Memory B cell (primary cell): ENCODE data around the gene TMIE.
A peak's percentile ranks its signal among the peaks of the same experiment; 100 is the strongest.

ENCODE experiments used
- ATAC-seq: fragments of 150-1000 bp; cut with Tn5 transposase; 2 replicates; pipeline ENCODE4 v1.10.0; 2021; ENCODE audit warnings: low read depth, mild to moderate bottlenecking, moderate library complexity
- DNase-seq, 2 donors: peaks; one replicate each; pipeline ENCODE4 v3.0.0; 2022; ENCODE audit warnings: low spot score in 2 of 2
- H3K27ac Mint-ChIP-seq: one replicate; pipeline ENCODE4 v1.8.0; 2022; ENCODE audit warnings: mild to moderate bottlenecking, moderate library complexity, mixed read lengths
- H3K27me3 Mint-ChIP-seq: one replicate; pipeline ENCODE4 v1.8.0; 2022; ENCODE audit warnings: mixed read lengths
- H3K36me3 Mint-ChIP-seq: one replicate; pipeline ENCODE4 v1.8.0; 2022; ENCODE audit warnings: mild to moderate bottlenecking, mixed read lengths
- H3K4me1 Mint-ChIP-seq: one replicate; pipeline ENCODE4 v1.8.0; 2022; ENCODE audit warnings: mixed read lengths
- H3K4me3 Mint-ChIP-seq: one replicate; pipeline ENCODE4 v1.8.0; 2022; ENCODE audit warnings: mild to moderate bottlenecking, moderate library complexity, mixed read lengths
- H3K9me3 Mint-ChIP-seq: one replicate; pipeline ENCODE4 v1.8.0; 2022; ENCODE audit warnings: mixed read lengths

TMIE gene

DNA sequence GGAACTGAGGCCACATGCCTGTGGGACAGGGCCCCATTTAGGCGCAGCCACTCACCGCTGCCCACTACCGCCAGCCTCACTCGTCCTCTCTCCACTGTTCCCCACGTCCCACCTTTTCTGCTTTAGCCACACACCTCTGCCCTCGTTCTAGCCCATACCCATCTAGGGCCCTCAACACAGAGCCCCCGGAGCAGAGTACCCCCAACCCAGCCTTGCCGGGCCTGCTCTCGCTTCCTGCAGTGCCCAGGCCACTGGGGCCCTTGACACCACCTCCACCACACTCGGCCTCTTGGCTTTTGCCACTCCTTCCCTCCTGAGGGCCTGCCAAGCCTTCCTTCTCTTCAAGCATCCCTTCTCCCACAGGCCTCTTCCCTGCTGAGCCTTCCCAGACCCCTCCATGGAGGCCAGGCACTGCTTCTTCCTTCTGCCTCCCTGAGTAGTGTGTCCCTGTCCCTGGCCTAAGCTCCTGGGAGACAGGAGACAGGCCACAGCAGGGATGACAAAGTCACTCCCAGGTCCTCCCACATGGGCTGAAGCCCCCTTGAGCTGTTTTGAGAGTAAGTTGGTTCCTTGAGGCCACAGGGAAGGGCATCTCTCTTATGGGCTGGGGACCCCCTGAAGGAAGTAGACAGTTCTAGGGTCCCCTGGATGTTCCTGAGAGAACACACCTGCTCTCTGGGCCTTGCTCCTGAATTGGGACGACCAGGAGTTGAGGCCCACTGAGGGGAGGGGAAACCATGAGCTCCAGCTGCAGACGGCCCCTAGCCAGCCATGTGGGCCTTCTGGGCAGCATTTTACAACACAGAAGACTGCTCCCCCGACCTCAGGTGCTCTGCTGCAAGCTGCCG, 12.1 kb downstream of the TMIE start:
- no peak for DNase-seq
- Mint-ChIP-seq H3K4me3 (no peak overlapping the region), H3K9me3 (no peaks in the 10 kb centered on the region), H3K36me3 (no peaks in the 10 kb centered on the region), H3K4me1 (peaks cover 2% of the 10 kb centered on the region), H3K27ac (no peak overlapping the region), H3K27me3 (peaks cover 12% of the 10 kb centered on the region)
- no peak for ATAC-seq

DNA sequence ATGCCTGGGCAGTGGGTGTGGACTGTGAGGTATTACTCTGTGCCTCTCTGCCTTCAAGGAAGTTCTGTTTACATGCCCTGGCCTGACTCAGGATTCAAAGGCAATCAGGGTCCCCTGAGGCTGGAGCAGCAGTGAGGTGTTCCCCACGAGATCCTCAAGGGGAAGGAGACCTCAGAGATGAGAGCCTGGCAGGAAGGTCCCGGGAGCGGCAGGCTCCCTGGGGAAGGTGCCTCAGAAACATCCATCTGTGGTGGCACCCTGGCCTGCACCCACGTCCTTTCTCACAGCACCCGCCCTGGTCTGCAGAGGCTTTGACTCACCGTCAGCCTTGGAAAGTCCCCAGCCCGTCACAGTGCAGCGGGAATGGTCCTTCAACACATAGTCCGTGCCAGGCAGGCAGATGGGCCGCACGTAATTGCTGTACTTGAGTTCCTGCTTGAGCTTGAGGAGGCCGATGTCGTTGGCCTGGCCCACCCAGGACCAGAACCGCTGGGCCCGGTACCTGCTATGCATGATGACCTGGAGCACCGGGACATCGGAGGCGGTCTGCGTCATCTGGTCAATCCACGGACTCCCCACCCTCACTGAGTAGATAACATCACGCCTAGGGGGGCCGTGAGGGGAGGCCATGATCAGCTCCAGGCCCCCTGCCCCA, 12.8 kb downstream of the TMIE start:
- H3K27me3 Mint-ChIP-seq, result peaks cover 15% of the 10 kb centered on the region
- DNase-seq (peak in 1 of 2 donors; percentile 8), ATAC-seq (peak; percentile 62)
- H3K9me3 Mint-ChIP-seq, result no peaks in the 10 kb centered on the region
- no peaks in the 10 kb centered on the region for H3K36me3 Mint-ChIP-seq
- no peak overlapping the region for H3K27ac Mint-ChIP-seq
- peaks cover 2% of the 10 kb centered on the region for H3K4me1 Mint-ChIP-seq
- H3K4me3 Mint-ChIP-seq, result no peak overlapping the region

DNA sequence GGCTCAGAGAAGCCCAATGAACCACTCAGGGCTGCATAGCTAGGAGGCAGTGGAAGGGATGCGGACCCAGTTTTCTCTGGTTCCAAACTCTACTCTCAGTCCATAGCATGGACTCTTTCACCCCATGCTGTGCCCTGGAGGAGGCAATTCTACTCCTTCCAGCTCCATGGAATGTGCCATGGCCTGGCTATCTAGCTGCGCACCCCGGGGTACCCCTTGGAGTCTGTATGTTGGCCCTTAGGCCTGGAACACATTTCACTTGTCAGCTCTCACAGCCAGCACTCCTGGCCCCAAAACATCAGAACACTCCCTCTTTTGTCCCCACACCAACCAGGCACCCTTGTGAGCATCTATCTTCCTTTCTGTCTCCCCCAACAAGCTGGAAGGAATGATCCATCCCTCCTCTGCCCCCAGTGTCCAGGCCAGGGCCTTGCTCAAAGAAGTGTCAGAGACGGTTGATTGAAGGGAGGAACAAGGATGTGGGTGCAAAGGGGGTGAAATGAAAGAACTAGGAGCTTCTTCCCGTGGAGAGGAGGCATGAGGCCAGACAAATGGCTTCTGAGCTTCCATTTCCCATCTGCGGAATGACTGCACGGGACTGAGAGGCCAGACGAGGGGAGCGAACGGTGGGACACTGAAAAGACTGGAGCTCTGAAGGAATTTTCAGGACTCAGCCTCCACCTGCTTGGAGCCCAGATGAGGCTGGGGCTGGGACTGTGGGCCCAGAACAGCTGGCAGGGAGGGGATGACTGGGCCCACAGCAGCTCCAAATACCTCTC, 13.7 kb downstream of the TMIE start:
- Mint-ChIP-seq H3K27ac (no peak overlapping the region), H3K4me1 (peaks cover 2% of the 10 kb centered on the region)
- ATAC-seq, result no peak

DNA sequence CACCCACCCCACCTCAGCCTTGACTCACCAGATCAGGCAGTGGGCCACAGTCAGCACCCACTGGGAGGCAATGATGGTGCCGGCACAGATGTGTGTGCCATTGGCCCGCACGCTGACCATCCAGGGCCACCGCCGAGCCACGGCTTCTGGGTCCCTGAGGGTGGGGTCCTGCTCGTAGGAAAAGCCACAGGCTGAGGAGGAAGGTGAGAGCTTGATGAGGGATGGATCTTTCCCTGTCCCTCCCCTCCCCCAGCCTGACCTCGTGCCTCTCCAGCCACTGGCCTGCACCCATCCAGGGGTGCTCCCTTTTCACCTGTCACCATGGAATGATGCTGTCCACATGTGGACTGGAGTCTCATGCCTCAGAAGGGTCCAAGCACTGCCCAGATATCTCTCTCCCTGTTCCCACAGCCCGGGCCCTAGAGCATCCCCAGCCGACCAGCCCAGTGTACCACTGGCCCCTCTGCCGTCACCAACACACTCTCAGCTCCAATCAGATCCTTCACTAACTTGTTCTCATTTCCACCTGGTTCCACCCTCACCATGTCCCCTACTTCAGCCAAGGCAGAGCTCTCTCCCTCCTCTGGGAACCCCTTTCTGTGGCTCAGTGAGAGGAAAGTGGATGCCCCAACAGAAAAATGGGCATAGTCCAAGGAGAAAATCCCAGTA, 14.4 kb downstream of the TMIE start:
- Mint-ChIP-seq H3K4me3 (no peak overlapping the region), H3K36me3 (no peaks in the 10 kb centered on the region), H3K9me3 (no peaks in the 10 kb centered on the region), H3K4me1 (peaks cover 2% of the 10 kb centered on the region), H3K27ac (no peak overlapping the region), H3K27me3 (peaks cover 18% of the 10 kb centered on the region)
- no peak for ATAC-seq
- DNase-seq, result peak in 1 of 2 donors; percentile 7

More for the DNA sequence above, 13.7 kb downstream of the TMIE start:
- Mint-ChIP-seq H3K4me3 (no peak overlapping the region), H3K27me3 (peaks cover 18% of the 10 kb centered on the region), H3K36me3 (no peaks in the 10 kb centered on the region), H3K9me3 (no peaks in the 10 kb centered on the region)
- DNase-seq, result peak in 1 of 2 donors; percentile 8

DNA sequence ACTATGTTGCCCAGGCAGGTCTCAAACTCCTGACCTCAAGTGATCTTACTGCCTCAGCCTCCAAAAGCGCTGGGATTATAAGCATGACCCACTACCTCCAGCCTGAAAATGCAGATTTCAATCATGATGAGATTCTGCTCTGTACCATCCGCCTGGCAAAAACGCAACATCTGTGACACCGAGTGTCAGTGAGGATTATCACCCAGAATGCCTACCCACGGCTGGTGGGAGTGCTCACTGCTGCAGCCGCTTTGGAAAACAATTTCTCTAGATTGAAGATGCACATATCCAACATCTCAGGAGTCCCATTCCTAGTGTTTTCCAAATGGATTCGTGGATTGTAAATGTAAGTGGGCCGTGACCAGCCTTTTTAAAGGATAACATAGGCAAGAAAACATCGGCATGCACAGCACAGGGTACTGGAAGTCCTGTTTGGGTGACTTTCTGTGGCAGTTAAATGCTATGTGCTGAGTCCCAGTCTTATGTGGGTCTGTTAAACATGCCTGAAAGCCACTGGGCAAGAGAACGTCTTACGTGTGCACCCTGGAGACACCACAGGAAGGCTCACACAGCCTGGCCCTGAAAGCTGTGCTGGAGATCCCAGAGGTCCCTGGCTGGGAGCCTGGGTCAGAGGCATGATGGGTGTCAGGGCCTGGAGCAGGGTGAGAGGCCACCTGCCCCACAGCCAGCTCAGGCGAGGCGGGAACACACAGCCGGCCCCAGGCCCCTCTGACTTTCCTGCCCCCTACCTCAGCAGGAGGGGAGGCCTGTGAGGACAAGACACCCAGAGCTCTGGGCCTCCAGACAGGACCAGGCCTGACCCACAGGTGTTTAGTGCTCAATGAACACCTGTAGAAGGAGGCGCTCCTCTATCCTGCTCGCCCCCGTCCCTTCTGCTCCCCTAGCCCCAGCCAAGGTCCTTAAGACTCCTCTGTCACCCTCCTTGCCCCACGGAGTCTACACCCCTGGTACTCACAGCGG, 15.6 kb downstream of the TMIE start:
- H3K36me3 Mint-ChIP-seq, result no peaks in the 10 kb centered on the region
- peaks cover 22% of the 10 kb centered on the region for H3K27me3 Mint-ChIP-seq
- peak in 1 of 2 donors; percentile 8 for DNase-seq
- H3K27ac Mint-ChIP-seq, result no peak overlapping the region
- no peak for ATAC-seq
- no peaks in the 10 kb centered on the region for H3K9me3 Mint-ChIP-seq
- no peak overlapping the region for H3K4me3 Mint-ChIP-seq
- H3K4me1 Mint-ChIP-seq, result no peaks in the 10 kb centered on the region

DNA sequence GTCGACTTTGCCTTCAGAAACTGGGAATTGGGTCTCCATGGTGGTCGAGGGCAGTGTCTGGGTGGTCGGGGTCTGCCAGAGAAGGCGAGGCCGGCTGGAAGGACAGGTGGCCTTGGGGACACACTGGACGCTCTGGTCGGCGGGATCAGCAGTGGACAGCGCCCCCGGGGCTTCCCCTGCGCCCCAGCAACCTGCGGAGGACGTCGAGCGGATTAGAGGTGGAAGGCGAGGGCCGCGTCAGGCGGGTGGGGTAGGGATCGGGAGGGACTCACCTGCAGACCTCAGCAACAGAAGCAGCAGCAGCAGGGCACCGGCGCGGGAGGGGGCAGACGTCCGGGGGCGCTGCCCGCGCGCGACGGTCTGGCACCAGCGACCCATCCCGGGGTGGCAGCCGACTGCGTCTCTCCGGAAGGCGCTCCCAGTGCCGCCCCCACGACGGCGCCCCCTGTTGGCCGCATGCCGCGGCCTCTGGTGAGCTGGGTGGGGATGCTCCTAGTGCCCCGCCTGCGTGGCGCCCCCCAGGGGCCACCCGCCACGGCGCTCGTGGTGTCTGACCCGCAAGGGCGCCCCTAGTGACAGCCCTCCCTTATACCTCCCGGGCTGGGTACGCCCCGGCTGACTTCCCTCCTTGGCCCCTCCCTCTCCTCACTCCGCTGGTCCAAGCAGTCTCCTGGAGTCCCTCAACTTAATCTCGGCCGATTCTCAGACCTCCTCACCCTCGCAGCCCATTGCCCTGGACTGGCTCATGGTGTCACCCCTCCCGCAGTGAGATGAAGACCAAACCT, 16.4 kb downstream of the TMIE start, which contains the start of gene PRSS50:
TSS of gene PRSS50 (minus strand) at position 423 of the 785 bp plus-strand sequence. CDS start at position 378, 45 bp downstream.
- Mint-ChIP-seq H3K4me1 (no peaks in the 10 kb centered on the region), H3K9me3 (no peaks in the 10 kb centered on the region), H3K36me3 (no peaks in the 10 kb centered on the region), H3K4me3 (no peak within 1 kb of the TSS), H3K27me3 (peaks cover 22% of the 10 kb centered on the region), H3K27ac (no peak within 1 kb of the TSS)
- DNase-seq (peak in 1 of 2 donors; percentile 13), ATAC-seq (peak; percentile 52)

DNA sequence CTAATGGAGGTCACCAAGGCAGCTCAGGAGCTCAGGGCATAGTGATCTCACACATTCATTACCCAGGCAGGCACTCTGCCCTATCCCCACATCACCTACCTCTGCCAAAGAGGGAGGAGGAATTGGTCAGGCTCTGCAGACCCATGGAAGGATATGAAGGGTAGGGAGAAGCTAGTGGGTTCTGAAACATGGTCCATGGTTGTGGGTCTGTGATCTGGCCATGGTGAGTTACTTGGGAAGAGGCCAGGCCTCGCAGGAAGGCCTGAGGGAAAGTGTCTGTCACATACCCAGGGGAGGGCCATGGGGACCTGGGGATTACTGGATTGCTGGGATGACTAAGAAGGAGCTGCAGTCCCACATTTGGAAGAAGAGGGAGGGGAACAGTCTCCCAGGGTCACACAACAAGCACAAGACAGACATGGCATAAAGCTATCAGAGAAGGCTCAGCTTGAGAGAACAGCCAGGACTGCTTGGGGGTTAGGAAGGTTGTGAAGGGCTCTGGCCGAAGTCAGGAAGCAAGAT, 17.9 kb downstream of the TMIE start:
- DNase-seq (no peak), ATAC-seq (no peak)
- no peaks in the 10 kb centered on the region for H3K4me1 Mint-ChIP-seq
- no peak overlapping the region for H3K4me3 Mint-ChIP-seq
- H3K27ac Mint-ChIP-seq, result no peak overlapping the region
- no peaks in the 10 kb centered on the region for H3K9me3 Mint-ChIP-seq
- H3K36me3 Mint-ChIP-seq, result no peaks in the 10 kb centered on the region
- peaks cover 14% of the 10 kb centered on the region for H3K27me3 Mint-ChIP-seq

DNA sequence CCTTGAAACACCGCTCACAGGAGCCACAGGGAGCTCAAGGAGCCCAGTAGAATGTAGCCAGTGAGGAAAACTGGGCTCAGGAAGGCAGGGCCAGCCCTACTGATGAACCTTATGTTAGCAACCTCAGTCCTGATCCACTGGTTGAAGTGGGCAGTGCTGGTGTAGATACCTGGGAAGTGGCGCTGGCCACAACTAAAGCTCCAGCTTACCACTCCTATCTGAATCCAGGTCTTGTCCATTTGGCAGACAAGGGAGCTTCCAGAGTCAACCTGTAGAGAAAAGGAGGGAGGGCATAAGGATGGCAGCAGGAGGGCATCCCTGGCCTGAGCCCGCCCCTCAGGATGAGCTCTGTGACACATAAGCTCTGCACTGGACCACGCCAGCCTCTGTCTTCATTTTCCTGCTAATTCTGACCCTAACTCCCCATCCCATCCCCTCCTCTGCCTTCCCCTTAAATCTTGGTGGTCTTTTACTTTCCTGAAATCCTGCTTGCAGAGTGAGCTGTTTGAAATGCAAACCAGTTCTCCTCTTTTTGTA, 18.6 kb downstream of the TMIE start:
- H3K27me3 Mint-ChIP-seq, result peaks cover 15% of the 10 kb centered on the region
- H3K9me3 Mint-ChIP-seq, result no peaks in the 10 kb centered on the region

DNA sequence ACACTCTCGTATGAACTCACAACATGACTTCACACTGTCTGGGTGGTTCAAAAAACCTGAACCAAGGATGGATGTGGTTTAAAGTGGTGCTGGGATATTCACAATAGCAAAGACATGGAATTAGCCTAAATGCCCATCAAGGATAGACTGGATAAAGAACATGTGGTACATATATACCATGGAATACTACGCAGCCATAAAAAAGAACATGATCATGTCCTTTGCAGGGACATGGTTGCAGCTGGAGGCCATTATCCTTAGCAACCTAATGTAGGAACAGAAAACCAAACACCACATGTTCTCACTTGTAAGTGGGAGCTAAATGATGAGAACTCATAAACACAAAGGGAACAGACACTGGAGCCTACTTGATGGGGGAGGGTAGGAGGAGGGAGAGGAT, 19.8 kb downstream of the TMIE start:
- H3K27ac Mint-ChIP-seq, result no peak overlapping the region
- H3K4me3 Mint-ChIP-seq, result no peak overlapping the region
- H3K9me3 Mint-ChIP-seq, result no peaks in the 10 kb centered on the region
- ATAC-seq (no peak), DNase-seq (no peak)
- no peaks in the 10 kb centered on the region for H3K36me3 Mint-ChIP-seq
- H3K27me3 Mint-ChIP-seq, result peaks cover 19% of the 10 kb centered on the region
- no peaks in the 10 kb centered on the region for H3K4me1 Mint-ChIP-seq

More for the DNA sequence above, 18.6 kb downstream of the TMIE start:
- Mint-ChIP-seq H3K4me1 (no peaks in the 10 kb centered on the region), H3K4me3 (no peak overlapping the region), H3K36me3 (no peaks in the 10 kb centered on the region), H3K27ac (no peak overlapping the region)
- DNase-seq, result no peak
- ATAC-seq, result no peak

DNA sequence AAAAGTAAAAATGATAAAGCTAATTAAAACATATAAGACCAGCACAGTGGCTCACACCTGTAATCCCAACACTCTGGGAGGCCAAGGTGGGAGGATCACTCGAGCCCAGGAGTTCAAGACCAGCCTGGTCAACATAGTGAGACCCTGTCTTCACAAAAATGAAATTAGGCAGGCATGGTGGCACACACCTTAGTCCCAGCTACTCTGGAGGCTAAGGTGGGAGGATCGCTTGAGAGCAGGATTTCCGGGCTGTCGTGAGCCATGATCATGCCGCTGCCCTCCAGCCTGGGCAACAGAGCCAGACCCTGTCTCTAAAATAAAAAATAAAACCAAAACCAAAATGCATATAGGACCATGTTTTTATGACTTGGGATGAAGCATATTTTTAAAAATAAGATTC, 21.3 kb downstream of the TMIE start:
- DNase-seq, result no peak

DNA sequence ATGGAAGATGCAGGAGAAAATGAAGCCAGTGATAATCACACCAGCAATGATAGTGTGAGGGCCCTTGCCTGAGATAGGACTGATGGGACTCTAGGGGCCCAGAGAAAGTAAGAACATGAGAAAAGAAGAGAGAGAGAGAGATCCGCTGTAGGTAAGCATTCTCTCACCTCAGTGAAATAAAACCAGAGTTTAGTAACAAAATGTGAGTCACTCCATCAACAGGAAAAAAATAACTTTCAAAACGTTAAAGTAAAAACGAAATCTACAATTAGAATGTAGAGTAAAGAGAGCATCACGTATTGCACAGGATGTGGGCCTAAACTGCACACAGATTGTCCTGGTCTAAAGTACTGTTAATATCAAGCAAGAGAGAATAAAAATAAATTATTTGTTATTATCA, 23.2 kb downstream of the TMIE start:
- Mint-ChIP-seq H3K36me3 (no peaks in the 10 kb centered on the region), H3K4me1 (no peaks in the 10 kb centered on the region), H3K27ac (no peak overlapping the region), H3K9me3 (no peaks in the 10 kb centered on the region), H3K27me3 (peaks cover 14% of the 10 kb centered on the region), H3K4me3 (no peak overlapping the region)
- ATAC-seq (no peak), DNase-seq (no peak)

More for the DNA sequence above, 21.3 kb downstream of the TMIE start:
- Mint-ChIP-seq H3K9me3 (no peaks in the 10 kb centered on the region), H3K4me1 (no peaks in the 10 kb centered on the region), H3K27me3 (peaks cover 21% of the 10 kb centered on the region), H3K36me3 (no peaks in the 10 kb centered on the region), H3K27ac (no peak overlapping the region), H3K4me3 (no peak overlapping the region)
- ATAC-seq, result no peak
